Hair follicular keratinocyte (primary cell): ENCODE results near the gene RAB11FIP3. TPM values are rescaled to one million over a fixed set of nuclear protein-coding genes. Genes with fewer than 3 reads are reported as not detected.

ENCODE experiments used
- total RNA-seq: library from RNA; depleted of rRNA; stranded (reverse); fragments of >200 nt; gene quantifications from 2 replicates; pipeline ENCODE4 v1.2.3, GENCODE V29; 2015

RAB11FIP3 gene
- total RNA-seq = 12.2 and 19.1 TPM in 2 replicates

GRCh38 chr16:425082-425718 is at the start of gene RAB11FIP3:
Gene RAB11FIP3, plus strand, starts transcription at chr16:425649. Its CDS starts 358 bp downstream, at chr16:426007.

GRCh38 chr16:381789-382717 is 43.4 kb upstream of the RAB11FIP3 start, which contains the start of gene PGAP6:
Gene PGAP6, minus strand, starts transcription at chr16:381978. Its CDS starts 157 bp downstream, at chr16:381821.

DNA sequence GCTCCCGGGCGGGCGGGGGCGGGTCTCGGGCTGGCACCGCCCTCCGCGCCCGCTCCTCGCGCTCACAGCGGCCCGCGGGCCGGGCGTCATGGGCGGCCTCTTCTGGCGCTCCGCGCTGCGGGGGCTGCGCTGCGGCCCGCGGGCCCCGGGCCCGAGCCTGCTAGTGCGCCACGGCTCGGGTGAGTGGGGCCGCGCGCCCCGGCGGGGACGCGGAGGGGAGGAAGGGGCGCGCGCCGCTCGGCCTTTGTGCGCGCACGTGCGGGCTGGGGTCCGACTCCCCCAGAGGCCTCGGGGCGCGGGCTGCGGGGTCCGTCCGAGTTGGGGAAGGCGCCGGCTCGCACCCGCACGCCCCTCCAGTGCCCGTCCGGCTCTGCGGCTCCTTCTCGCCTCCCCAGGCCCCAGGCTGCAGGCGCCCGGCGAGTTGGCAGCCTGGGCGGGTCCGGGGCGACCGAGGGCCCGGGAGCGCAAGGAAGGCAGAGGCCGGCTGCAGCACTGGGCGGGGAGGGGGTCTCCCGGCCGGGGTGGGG is 28.3 kb upstream of the RAB11FIP3 start, which contains the start of gene NME4:
NME4 (plus strand) TSS at position 65 of the 527 bp plus-strand sequence; CDS start at position 89, 24 bp downstream.

DNA sequence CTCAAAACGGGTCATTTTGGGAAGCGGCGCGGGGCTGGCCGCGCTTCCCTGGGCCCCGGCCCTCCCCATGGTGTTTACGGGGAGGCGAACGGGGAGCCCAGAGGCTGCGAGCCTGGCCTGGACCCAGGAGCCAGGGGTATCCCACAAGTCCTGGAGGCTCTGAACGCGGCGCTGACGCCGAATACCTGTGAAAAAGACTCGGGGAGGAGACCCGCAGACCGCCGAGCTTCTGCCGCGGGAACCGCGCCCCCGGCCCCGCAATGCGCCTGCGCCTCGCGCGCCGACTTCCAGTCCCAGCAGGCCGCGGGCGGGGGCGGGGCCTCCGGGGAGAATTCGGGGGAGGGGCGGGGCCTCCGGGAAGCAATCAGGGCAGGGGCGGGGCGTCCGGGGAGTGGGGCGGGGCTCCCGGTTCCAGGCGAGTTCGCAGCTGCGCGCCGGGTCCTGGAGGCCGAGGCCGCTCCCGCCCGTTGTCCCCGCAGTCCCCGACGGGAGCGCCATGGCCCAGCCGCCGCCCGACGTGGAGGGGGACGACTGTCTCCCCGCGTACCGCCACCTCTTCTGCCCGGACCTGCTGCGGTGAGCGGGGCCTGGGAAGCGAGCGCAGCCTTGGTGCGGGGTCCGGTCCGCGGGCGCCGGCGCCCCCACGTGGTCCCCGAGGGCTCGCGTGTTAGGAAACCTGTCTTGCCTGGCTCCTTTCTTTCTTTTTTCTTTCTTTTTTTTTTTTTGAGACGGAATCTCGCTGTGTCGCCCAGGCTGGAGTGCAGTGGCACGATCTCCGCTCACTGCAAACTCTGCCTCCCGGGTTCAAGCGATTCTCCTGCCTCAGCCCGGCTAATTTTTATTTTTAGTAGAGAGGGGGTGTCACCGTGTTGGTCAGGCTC is 23.7 kb upstream of the RAB11FIP3 start, which contains the start of gene DECR2:
DECR2 (plus strand) TSS at position 418 of the 881 bp plus-strand sequence; CDS start at position 497, 79 bp downstream.

GRCh38 chr16:527015-527903 is 101.8 kb downstream of the RAB11FIP3 start, which contains the start of gene CAPN15:
Gene CAPN15, plus strand, starts transcription at chr16:527712. Its CDS starts 19,127 bp downstream, at chr16:546839.

GRCh38 chr16:560204-560700 is 134.8 kb downstream of the RAB11FIP3 start, which contains the start of gene PRR35:
Gene PRR35, plus strand, starts transcription at chr16:560394. Its CDS starts 2,901 bp downstream, at chr16:563295.

GRCh38 chr16:566475-567372 is 141.3 kb downstream of the RAB11FIP3 start, which contains the start of gene NHLRC4:
Gene NHLRC4, plus strand, starts transcription at chr16:567005. Its CDS starts 1,043 bp downstream, at chr16:568048.

GRCh38 chr16:569445-570254 is 144.2 kb downstream of the RAB11FIP3 start, which contains the start of gene PIGQ:
Gene PIGQ, plus strand, starts transcription at chr16:569968. Its CDS starts 4,107 bp downstream, at chr16:574075.

Other genes starting within 250 kb of the RAB11FIP3 start
- not detected in 2 replicates for gene HBA1, start 249.0 kb upstream of the RAB11FIP3 start, total RNA-seq
- 0.78 and 2.2 TPM in 2 replicates for gene HBQ1, start 245.2 kb upstream of the RAB11FIP3 start, total RNA-seq
- 31.4 and 33.0 TPM in 2 replicates for gene LUC7L, start 196.2 kb upstream of the RAB11FIP3 start, total RNA-seq
- 53.9 and 60.4 TPM in 2 replicates for gene FAM234A, start 190.8 kb upstream of the RAB11FIP3 start, total RNA-seq
- 0.11 and 0.16 TPM in 2 replicates for gene RGS11, start 149.7 kb upstream of the RAB11FIP3 start, total RNA-seq
- gene ARHGDIG, start 145.1 kb upstream of the RAB11FIP3 start, total RNA-seq = not detected in 2 replicates
- gene PDIA2, start 142.5 kb upstream of the RAB11FIP3 start, total RNA-seq = 0.47 TPM in 1 of 2 replicates, not detected in the other
- 36.9 and 39.0 TPM in 2 replicates for gene AXIN1, start 72.9 kb upstream of the RAB11FIP3 start, total RNA-seq
- gene MRPL28, start 55.1 kb upstream of the RAB11FIP3 start, total RNA-seq = 202 and 239 TPM in 2 replicates
- 25.7 and 51.8 TPM in 2 replicates for gene PGAP6, start 43.7 kb upstream of the RAB11FIP3 start, total RNA-seq
- 110 and 125 TPM in 2 replicates for gene NME4, start 28.4 kb upstream of the RAB11FIP3 start, total RNA-seq
- 17.3 and 17.9 TPM in 2 replicates for gene DECR2, start 23.8 kb upstream of the RAB11FIP3 start, total RNA-seq
- 39.7 and 43.8 TPM in 2 replicates for gene CAPN15, start 102.1 kb downstream of the RAB11FIP3 start, total RNA-seq
- not detected in 2 replicates for gene PRR35, start 134.7 kb downstream of the RAB11FIP3 start, total RNA-seq
- gene NHLRC4, start 141.4 kb downstream of the RAB11FIP3 start, total RNA-seq = 0.11 and 0.16 TPM in 2 replicates
- gene PIGQ, start 144.3 kb downstream of the RAB11FIP3 start, total RNA-seq = 19.8 and 27.6 TPM in 2 replicates
- 18.1 and 19.2 TPM in 2 replicates for gene RAB40C, start 164.4 kb downstream of the RAB11FIP3 start, total RNA-seq
- gene WFIKKN1, start 205.3 kb downstream of the RAB11FIP3 start, total RNA-seq = 0.47 TPM in 1 of 2 replicates, not detected in the other
- 161 and 174 TPM in 2 replicates for gene METTL26, start 210.7 kb downstream of the RAB11FIP3 start, total RNA-seq
- 36.5 and 55.2 TPM in 2 replicates for gene MCRIP2, start 216.2 kb downstream of the RAB11FIP3 start, total RNA-seq
- 8.5 and 9.8 TPM in 2 replicates for gene WDR90, start 223.7 kb downstream of the RAB11FIP3 start, total RNA-seq
- gene RHOT2, start 242.5 kb downstream of the RAB11FIP3 start, total RNA-seq = 52.0 and 72.9 TPM in 2 replicates